Erythroblast (primary cell): ENCODE data around the gene AVEN.

ENCODE experiments used
- GATA1 ChIP-seq: IDR thresholded peaks from 2 replicates; pipeline ENCODE4 v1.6.1; 2011; ENCODE audit warnings: low read depth, mild to moderate bottlenecking, control low read depth, low read length, moderate library complexity
- POLR2A ChIP-seq: IDR thresholded peaks from 2 replicates; pipeline ENCODE4 v1.6.1; 2011; ENCODE audit warnings: mild to moderate bottlenecking, low read length

DNA sequence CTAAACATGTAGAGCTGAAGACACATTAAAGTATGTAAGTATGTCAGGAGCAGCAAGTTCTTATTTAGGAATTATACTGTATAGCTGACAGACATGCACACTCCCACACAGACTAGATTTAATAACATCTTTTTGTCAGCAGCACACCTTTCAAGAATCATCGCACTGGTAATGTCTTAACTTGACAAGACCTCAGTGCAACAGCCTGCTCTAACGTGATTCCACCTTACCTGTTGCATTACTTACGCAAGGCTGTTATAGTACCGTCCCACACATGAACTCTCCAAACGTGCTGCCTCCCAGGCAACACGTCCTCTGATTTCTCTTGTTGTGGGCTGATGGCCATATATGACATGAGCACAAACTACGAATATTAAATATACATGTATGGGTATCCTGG is 58.8 kb downstream of the AVEN start:
- no peak for TF ChIP-seq POLR2A
- TF ChIP-seq GATA1: no peak
